GM18858 (cell line): ENCODE measurements around the gene RRAGD.
A peak's percentile ranks its signal among the peaks of the same experiment; 100 is the strongest.
"Not testable (repeated sequence)": the region's sequence is repeated elsewhere in the genome, so short reads cannot be mapped to it uniquely, and the experiment has no call there.

Experiments
- ATAC-seq: cut with Tn5 transposase; IDR thresholded peaks from one replicate; pipeline ENCODE4 v1.9.1; 2021; ENCODE audit not compliant: unreplicated experiment

Gene RRAGD

GRCh38 chr6:89413006-89413400, 930 bp upstream of the RRAGD start:
- ATAC-seq, result no peak

GRCh38 chr6:89411145-89412070, 665 bp downstream of the RRAGD start:
- ATAC-seq, result peak; percentile 18

- ATAC-seq, result no peak
These were observed 1.3 kb downstream of the RRAGD start for GRCh38 chr6:89410788-89411144.

GRCh38 chr6:89410231-89410761, 1.8 kb downstream of the RRAGD start:
- ATAC-seq, result no peak

- no peak for ATAC-seq
These were observed 2.5 kb downstream of the RRAGD start for GRCh38 chr6:89409461-89410035.

- no peak for ATAC-seq
These were observed 5.9 kb downstream of the RRAGD start for GRCh38 chr6:89406141-89406540.

- ATAC-seq, result no peak
These were observed 7.6 kb downstream of the RRAGD start for GRCh38 chr6:89404512-89404911.

- no peak for ATAC-seq
These were observed 9.3 kb downstream of the RRAGD start for GRCh38 chr6:89402776-89403175.

GRCh38 chr6:89400912-89401399, 11.1 kb downstream of the RRAGD start:
- ATAC-seq, result no peak

GRCh38 chr6:89400050-89400449, 12.0 kb downstream of the RRAGD start:
- ATAC-seq, result no peak

GRCh38 chr6:89398762-89399525, 13.1 kb downstream of the RRAGD start:
- no peak for ATAC-seq

GRCh38 chr6:89397884-89398283, 14.2 kb downstream of the RRAGD start:
- ATAC-seq, result not testable (repeated sequence)

GRCh38 chr6:89393659-89394058, 18.4 kb downstream of the RRAGD start:
- ATAC-seq, result no peak

GRCh38 chr6:89392823-89393222, 19.2 kb downstream of the RRAGD start:
- no peak for ATAC-seq

GRCh38 chr6:89388846-89389245, 23.2 kb downstream of the RRAGD start:
- no peak for ATAC-seq

- peak; percentile 92 for ATAC-seq
These were observed 24.4 kb downstream of the RRAGD start for GRCh38 chr6:89387516-89388201.

- no peak for ATAC-seq
These were observed 25.1 kb downstream of the RRAGD start for GRCh38 chr6:89386917-89387491.

GRCh38 chr6:89385846-89386245, 26.2 kb downstream of the RRAGD start:
- no peak for ATAC-seq

- peak; percentile 48 for ATAC-seq
These were observed 26.9 kb downstream of the RRAGD start for GRCh38 chr6:89385156-89385667.

GRCh38 chr6:89381031-89381430, 31.0 kb downstream of the RRAGD start:
- ATAC-seq, result no peak
